ENCODE measurements around the gene STIP1.

Gene STIP1

GRCh38 chr11:64223001-64223651, 37.2 kb downstream of the STIP1 start:
- DNase-seq (ENCODE audit: low read depth) = no peak

GRCh38 chr11:64224151-64224890, 38.4 kb downstream of the STIP1 start:
- DNase-seq (ENCODE audit: low read depth) = no peak

- DNase-seq (ENCODE audit: low read depth) = no peak
Observed at GRCh38 chr11:64224891-64225607, 39.1 kb downstream of the STIP1 start.

GRCh38 chr11:64225608-64226506, 39.9 kb downstream of the STIP1 start, which contains the start of the genes NUDT22 and TRPT1:
TSS of gene NUDT22 (plus strand) at chr11:64226274. CDS start at chr11:64226653, 379 bp downstream.
TSS of gene TRPT1 (minus strand) at chr11:64226186. CDS start at chr11:64225860, 326 bp downstream.
- DNase-seq (ENCODE audit: low read depth) = no peak

- DNase-seq (ENCODE audit: low read depth) = no peak
Observed at GRCh38 chr11:64226507-64227051, 40.6 kb downstream of the STIP1 start.

GRCh38 chr11:64227405-64227956, 41.5 kb downstream of the STIP1 start:
- no peak for DNase-seq (ENCODE audit: low read depth)

GRCh38 chr11:64229090-64229743, 43.2 kb downstream of the STIP1 start:
- no peak for DNase-seq (ENCODE audit: low read depth)

GRCh38 chr11:64229744-64230170, 43.8 kb downstream of the STIP1 start:
- DNase-seq (ENCODE audit: low read depth) = no peak

- no peak for DNase-seq (ENCODE audit: low read depth)
Observed at GRCh38 chr11:64230171-64230984, 44.4 kb downstream of the STIP1 start, which contains the start of gene DNAJC4. TSS of gene DNAJC4 (plus strand) at chr11:64230548. CDS start at chr11:64230855, 307 bp downstream.

- no peak for DNase-seq (ENCODE audit: low read depth)
Observed at GRCh38 chr11:64230985-64231365, 45.0 kb downstream of the STIP1 start.

GRCh38 chr11:64231546-64231945, 45.6 kb downstream of the STIP1 start:
- no peak for DNase-seq (ENCODE audit: low read depth)

- DNase-seq (ENCODE audit: low read depth) = no peak
Observed at GRCh38 chr11:64232182-64232966, 46.4 kb downstream of the STIP1 start.

GRCh38 chr11:64232967-64233315, 47.0 kb downstream of the STIP1 start:
- no peak for DNase-seq (ENCODE audit: low read depth)

- no peak for DNase-seq (ENCODE audit: low read depth)
Observed at GRCh38 chr11:64233913-64234586, 48.1 kb downstream of the STIP1 start, which contains the start of gene VEGFB. TSS of gene VEGFB (plus strand) at chr11:64234584. CDS start at chr11:64234834, 250 bp downstream.

- no peak for DNase-seq (ENCODE audit: low read depth)
Observed at GRCh38 chr11:64234647-64235379, 48.8 kb downstream of the STIP1 start.

- no peak for DNase-seq (ENCODE audit: low read depth)
Observed at GRCh38 chr11:64235437-64236161, 49.6 kb downstream of the STIP1 start.

GRCh38 chr11:64237484-64237951, 51.5 kb downstream of the STIP1 start:
- DNase-seq (ENCODE audit: low read depth) = no peak
